GM21528 (cell line): ENCODE results near the gene MMP15.
"Not testable (repeated sequence)": the region's sequence is repeated elsewhere in the genome, so short reads cannot be mapped to it uniquely, and the experiment has no call there.

Experiments
- ATAC-seq: cut with Tn5 transposase; IDR thresholded peaks from one replicate; pipeline ENCODE4 v1.9.1; 2021; ENCODE audit warnings: mild to moderate bottlenecking, moderate library complexity; ENCODE audit not compliant: unreplicated experiment, low FRiP score

Gene MMP15

DNA sequence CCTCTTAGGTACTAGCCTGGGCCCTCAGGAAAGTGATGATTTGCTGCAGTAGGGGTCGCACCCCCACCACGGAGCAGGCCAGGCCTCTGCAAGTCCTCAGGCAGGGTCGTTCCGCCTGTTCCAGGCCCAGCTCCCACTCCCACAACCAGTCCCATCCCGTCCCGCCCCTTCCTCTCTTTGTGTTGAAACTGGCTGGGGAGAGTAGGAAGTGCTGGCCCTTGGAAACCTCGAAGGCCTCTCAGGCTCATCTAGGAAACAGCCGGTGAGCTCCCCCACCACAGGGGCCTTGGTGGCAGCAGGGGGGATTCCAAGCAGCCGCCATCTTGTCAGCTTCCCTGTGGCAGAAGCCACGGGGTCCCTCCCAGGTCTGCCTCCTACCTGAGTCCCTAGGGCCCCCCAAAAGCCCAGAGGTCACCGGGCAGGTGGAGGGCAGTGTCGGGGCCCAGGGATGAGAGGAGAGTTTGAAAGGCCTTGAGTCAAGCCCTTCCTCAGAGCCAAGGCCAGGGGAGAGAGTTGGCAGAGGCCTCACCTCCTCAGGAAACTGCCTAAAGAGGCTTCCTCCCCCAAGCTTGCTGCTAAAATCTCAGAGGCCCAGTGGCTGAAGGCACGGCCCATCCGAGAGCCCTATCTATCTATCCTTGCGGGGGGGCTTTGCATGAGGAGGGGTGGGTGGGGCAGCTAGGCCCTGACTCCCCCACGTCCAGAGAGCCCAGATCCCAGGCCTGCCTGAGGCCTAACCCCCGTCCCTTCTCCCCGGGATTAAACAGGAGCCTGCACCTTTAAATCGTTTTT is 22.2 kb downstream of the MMP15 start:
- no peak for ATAC-seq

DNA sequence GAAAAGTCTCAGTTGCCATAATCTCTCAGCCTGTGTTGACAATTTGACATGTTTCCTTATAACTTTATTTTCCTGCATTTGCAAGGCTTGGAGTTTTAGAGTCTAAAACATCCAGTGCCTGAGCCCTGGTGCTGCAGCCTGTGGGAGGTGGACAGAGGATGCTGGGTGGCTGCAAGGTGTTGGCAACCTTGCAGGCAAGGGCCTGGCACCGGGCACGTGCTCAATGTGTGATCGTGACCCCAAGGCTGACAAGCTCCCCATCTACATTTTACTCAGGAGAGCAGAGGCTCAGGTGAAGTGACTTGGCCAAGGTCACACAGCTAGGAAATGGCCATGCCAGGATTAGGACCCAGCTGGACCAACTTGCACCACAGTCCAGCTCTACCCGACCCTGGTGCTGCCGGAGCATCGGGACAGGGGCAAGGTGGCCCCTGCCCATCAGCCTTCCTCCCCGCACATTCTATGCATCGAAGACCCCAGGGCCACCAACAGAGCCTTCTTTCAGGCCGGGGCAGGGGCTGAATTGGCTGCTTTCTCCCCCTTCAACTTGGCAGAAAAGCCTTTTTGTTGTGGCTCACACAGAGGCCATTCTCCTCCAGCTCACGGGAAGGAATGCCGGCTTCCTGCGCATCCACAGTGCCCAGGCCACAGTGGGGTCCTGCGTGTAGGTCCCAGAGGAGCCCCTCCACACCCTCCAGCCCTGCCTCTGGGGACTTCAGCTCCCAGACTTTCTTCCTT is 23.1 kb downstream of the MMP15 start:
- ATAC-seq: no peak

DNA sequence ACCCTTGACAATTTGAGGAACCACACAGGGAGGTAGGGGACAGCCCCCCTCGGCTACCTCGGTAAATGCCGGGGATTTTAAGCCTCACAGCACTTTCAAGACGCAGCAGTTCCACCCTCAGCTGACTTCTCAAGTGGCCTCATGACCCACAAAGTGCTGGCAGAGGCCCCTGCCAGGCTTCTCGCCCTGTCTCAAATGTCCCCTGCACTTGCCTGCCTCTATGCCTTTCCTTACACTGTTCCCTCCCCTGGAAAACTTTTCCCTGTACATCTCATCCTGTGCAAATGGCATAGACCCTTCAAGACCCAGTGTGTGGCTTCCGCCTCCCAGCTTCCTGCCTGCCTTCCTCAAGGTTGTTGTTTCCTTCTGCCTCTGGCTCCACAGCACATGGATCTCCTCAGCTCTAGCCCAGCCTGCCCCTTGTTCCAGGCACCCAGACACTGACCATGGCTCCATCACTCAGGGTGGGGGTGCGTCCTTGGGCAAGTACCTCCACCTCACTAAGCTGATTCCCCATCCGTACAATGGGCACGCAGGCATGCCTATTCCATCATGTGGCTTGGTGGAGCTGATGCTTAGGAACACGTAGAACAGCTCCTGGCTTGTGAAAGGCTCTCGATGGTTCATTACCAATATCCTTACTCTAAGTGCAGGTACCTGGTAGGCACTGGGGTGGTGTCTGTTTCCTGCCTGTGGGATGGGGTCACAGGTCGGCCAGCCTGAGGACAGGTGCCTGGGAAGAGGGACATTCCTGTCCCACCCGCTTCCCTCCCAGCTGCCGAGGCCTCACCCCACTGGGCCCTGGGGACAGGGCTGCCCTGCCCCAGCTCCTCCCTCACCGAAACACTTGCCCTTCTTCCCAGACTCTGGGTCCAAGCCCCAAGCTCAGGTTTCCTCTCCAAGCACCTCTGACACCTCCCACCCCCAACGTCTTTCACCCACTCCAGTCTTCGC is 24.0 kb downstream of the MMP15 start:
- no peak for ATAC-seq

DNA sequence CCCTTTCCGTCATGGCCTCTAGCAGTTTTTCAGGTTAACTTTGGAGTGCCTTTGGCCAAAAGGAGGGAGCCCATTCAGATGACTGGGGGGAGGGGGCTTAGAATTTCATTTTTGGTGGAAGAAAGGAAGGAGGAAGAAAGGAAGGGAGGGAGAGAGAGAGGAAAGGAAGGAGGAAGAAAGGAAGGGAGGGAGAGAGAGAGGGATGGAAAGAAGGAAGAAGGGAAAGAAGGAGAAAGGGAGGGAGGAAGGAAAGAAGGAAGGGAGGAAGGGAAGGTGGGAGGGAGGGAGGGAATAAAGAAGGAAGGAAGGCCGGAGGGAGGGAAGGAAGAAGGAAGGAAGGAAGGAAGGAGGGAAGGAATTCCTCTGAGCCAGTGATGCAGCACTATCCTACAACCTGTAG is 25.7 kb downstream of the MMP15 start:
- no peak for ATAC-seq

DNA sequence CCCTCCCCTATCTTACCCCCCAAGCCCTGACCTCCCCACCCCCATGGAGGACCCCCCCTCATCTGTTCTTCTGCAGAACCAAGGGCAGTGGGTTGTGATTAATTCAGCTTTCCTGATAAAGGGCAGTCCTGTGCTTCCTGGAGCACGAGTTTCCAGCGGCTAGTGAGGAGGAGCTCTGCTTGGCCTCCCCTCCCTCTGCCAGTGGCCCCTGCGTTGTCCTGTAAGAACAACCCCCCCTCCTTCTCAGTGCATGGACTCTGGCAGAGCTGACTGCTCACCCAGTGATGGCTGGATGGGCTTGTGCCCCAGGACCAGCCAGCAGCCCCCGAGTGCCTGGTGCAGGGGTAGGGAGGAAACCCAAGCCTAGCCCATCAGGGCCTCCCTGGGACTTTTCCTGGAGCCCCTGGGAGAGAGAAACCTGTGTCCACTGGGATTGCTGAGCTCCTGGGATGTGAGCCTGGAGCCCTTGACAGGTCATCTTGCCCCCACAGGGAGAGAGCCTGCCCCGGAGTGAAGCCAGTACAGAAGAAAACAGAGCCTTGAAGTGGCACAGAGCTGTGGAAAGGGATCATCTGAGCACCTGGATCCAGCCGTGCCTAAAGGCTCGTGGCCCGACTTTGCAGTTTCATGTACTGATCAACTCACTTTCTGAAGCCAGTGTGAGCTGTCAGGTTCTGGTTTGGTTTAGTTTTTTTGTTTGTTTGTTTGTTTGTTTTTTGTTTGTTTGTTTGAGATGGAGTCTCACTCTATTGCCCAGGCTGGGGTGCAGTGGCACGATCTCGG is 26.5 kb downstream of the MMP15 start:
- no peak for ATAC-seq

DNA sequence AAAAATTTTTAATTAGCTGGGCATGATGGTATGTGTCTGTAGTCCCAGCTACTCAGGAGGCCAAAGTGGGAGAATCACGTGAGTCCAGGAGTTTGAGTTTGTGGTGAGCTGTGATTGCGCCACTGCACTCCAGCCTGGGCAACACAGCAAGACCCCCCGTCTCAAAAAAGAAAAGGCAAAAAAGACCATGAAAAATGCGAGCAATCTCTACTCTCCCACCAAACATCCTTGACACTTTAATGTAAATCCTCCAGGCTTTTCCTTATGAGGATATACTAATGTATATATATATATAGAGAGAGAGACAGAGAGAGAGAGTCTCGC is 28.1 kb downstream of the MMP15 start:
- ATAC-seq: no peak

DNA sequence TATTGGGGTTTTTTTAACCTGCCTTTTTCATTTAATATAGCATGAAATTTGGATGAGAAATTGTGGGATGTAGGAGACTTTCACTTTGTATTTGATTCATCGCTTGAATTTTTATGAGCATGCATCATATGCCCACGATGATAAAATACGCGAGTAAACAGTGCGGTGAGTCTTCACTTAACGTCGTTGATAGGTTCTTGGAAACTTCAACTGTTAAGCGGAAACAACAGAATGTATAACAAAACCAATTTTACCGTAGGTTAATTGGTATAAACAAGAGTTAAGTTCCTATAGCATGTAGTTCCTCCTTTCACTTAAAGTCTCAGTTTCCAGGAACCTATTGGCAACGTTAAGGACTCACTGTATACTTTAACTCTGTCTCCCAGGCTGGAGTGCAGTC is 28.7 kb downstream of the MMP15 start:
- no peak for ATAC-seq

DNA sequence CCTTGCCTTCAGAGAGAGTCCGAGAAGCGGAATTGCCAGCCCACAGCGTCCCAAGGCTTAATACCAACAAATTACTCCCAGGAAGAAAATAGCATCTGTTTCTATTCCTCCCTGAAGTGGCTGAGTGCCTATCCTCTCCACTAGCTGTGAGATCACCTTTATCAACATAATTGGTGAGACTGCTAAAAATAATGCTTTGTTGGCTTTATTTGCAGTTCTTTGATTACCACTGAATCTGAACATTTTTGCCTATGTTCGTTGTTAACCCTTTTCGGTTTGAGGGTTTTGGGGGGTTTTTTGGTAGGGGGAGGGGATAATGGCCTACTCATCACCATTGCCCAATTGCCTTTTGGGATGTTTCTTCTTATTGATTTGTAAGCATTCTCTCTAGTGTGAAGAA is 31.0 kb downstream of the MMP15 start:
- ATAC-seq: no peak

DNA sequence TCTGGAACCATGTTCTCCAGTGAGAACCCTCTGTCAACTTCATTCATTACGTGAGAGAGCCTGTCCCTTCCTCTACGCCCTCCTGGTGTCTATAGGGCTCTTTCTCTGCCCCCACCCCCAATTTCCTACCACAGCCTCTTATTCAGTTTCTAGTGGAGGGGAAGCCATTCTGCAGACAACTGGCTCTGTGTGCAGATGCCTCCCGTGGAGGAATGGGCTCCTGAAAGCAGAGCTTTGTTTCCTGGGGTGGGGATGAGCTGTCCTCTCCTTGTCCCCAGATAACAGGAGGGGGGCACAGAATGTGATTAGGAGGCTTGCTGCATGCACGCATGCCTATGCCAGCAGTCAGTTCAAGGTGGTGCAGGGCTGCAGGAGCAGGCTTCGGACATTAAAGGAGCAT is 31.6 kb downstream of the MMP15 start:
- no peak for ATAC-seq

DNA sequence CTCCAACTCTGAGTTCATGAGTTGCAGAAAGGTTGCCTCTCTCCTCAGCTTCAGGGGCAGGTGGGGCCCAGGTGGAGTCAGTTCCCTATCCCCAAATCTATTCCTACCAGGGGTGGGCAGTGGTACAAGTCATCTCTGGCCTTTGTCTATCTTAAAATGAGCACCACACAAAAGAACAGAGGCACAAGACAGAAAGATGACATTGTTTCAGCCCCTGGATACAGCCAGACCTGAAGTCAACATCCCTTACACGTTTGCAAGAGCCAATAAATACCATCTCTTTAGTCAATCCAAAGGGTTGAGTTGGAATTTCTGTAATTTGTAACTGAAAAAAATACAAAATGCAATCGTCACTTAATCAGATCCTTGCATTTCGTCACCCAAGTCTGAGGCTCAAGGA is 32.2 kb downstream of the MMP15 start:
- ATAC-seq: no peak

DNA sequence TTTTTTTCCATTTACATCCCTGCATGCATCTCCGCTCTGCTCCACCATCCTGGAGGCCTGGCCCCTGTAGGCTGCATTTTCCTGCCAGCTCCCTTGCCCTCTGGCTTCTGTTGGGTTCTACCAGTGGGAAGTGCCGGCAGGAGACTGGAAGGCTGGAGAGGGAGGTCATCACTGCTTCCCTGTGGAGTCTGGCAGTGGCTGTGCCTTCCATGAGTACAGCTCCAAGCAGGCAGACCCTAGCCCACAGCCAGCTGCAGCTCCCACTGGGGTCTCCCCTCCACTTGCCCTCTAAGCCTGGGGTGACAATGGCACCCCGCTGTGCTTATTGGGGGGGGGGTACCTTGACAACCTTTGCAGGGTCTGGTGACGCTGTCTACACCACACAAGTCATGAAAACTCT is 37.3 kb downstream of the MMP15 start:
- no peak for ATAC-seq

DNA sequence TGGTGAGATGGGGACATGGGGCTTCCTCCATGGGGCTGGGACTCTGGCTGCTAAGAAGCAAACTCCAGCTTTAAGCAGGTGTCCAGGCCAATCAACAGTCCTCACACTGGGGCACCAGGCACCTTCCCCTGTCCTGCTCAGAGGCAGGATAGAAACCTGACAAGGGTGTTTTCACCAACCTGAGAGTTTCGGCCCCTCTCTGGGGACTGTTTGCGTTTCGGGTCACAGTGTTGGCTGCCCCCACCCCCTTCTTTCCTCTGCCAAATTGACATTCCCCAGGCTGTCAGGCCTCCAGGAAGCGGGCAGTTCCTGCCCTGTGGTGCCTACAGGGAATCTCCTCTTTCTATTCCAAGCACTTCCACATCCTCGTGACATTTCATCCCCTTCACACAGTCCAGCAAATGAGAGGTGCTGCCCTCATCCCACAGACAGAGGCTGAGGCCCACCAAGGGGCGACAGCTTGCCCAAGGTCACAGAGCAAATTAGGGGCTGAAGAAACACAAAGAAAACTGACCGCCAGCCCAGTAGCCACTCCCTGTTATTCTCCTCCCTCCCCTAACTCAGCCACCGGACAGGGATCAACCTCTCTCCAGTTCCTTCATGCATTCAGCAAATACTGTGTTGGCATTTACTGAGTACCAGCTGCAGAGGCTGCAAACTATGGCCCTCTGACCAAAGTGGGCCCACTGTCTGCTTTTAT is 38.0 kb downstream of the MMP15 start:
- ATAC-seq: no peak

DNA sequence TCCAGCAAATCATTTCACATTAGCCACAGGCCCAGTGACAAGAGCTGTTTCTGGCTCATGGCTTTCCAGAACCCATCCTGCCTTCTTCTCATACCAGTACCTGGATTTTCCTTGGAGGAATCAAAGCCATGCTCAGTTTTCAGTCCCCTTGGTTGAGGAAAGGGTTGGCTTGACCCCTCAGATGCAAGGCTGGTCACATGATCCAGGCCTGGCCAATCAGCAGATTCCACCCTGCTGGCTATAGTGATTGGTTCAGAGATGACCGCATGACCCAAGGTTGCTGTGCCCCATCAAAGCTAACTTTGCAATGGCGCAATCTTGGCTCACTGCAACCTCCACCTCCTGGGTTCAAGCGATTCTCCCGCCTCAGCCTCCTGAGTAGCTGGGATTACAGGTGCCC is 45.0 kb downstream of the MMP15 start:
- no peak for ATAC-seq

DNA sequence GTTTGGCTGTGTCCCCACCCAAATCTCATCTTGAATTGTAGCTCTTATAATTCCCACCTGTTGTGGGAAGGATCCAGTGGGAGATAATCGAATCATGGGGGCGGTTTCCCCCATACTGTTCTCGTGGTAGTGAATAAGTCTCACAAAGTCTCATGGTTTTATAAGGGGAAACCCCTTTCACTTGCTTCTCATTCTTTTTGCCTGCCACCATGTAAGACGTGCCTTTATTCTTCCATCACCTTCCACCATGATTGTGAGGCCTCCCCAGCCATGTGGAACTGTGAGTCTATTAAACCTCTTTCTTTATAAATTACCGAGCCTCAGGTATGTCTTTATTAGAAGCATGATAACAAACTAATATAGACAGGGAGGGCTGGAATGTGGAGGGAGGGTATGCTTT is 46.6 kb downstream of the MMP15 start:
- not testable (repeated sequence) for ATAC-seq

DNA sequence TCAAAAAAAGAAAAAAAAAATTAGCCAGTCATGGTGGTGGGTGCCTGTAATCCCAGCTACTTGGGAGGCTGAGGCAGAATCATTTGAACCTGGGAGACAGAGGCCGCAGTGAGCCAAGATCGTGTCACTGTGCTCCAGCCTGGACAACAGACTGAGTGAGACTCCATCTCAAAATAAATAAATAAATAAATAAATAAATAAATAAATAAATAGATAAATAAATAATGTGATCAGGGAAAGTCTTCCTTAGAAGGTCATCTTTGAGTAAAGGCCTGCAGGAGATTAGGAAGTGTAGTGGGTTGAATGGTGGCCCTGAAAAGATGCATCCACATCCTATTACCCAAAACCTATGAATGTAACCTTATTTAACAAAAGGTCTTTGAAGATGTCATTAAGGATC is 47.5 kb downstream of the MMP15 start:
- ATAC-seq: not testable (repeated sequence)

DNA sequence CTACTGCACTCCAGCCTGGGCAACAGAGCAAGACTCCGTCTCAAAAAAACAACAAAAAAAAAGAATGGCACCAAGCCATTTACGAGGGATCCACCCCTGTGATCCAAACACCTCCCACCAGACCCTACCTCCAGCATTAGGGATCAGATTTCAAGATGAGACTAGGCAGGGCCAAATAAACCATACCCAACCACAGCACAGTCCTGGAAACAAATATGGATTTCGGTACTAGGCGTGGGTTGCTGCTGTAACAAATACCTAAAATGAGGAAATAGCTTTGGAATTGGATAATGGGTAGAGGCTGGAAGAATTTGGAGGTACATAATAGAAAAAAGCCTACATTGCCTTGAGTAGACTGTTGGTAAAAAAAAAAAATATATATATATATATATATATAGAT is 49.1 kb downstream of the MMP15 start:
- no peak for ATAC-seq

DNA sequence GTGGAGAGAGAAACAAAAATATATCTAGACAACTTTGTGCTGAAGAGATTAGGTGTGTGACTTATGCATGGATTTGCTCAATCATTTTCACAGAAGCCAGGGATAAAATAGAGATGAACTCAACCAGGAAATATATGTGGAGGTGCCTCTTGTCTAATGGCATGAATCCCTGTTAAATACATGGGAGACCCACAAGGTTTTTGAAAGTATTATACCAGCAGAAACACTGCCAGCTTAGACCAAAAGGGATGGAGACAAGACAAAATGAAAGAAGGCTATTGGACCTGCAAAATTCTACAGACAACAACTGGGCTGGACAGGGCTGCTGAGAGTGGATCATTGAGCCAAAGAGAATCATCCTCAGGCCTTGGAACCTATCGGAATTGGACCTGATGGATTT is 51.0 kb downstream of the MMP15 start:
- ATAC-seq: no peak

DNA sequence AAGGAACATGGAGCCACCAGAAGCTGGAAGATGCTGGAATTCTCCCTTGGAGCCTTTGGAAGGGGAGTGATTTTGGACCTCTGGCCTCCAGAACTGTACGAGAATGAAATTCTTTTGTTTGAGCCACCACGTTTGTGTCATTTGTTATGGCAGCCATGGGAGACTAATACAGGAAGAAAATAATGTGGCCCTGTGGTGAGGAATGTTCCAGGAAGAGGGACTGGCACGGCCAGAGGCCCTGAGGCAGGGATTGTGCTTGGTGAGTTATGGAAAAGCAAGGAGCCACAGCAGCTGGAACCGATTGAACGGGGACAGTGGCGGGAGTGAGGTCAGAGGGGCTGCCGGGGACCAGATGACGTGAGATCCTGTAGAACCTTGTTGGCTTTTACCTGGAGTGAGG is 52.2 kb downstream of the MMP15 start:
- ATAC-seq: no peak

DNA sequence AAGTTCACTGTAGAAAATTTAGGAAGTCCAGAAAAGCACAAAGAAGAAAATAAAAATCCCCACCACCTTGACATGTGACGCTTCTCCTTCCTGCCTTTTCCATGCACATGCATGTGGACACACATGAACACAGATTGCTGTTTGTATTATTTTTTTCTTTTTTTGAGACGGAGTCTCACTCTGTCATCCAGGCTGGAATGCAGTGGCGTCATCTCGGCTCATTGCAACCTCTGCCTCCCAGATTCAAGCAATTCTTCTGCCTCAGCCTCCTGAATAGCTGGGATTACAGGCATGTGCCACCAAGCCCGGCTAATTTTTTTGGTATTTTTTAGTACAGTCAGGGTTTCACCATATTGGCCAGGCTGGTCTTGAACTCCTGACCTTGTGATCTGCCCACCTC is 55.1 kb downstream of the MMP15 start:
- ATAC-seq: not testable (repeated sequence)

DNA sequence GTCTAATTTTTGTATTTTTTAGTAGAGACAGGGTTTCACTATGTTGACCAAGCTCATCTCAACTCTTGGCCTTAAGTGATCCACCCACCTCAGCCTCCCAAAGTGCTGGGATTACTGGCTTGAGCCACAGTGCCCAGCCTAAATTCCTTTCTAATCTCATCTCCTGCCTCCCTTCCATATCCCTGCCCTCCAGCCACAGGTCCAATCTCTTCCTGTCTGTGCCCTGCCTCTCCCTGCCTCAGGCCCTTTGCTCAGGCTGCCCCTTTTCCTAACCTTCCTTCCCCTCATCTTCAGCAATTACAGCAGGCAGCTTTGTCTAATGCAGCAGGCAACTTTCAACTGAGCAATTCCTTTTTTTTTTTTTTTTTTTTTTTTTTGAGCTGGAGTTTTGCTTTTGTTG is 56.8 kb downstream of the MMP15 start:
- no peak for ATAC-seq
